ENCODE measurements around the gene HCFC1. TPM values are rescaled to one million over a fixed set of nuclear protein-coding genes. Genes with fewer than 3 reads are reported as not detected.

HCFC1 gene
- total and polyA plus RNA-seq, 7 experiments from 2014 or later: 6.6 to 106 (median 52.9) TPM

DNA sequence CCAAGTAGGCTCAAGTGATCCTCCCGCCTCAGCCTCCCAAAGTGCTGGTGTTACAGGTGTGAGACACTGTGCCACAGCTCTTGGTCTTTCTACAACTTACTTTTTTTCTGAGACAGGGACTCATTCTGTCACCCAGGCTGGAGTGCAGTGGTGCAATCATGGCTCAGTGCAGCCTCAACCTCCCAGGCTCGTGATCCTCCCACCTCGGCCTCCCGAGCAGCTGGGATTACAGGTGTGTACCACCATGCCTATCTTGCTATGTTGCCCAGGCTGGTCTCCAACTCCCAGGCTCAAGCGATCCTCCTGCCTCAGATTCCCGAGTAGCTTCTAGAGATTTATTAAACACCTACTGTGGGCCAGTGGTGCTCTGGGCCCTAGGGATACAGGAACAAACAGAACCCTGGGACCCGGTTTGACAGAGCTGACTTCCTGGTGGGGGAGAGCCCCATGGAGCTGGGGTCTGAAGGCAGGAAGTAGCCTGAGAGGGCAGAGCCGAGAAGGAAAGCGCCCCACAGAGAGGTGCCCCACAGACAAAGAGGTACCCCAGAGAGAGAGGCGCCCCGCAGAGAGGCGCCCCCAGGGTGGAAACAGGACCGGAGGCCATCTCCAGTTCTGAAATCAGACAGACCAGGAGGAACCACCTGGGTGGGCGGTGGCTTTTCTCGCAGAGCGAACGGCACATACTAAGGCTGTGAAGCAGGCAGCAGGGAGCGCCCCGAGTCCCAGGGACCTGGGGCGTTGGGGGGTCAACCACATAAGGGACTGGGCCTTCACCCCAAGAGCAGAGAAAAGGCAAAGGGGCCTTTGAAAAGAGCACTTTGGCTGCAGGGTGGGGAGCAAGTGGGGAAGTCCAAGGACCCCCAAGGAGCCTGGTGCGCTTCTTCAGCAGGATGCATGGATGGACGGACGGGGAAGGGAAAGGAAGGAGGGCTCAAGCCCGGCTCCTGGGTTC lies 43.1 kb upstream of the HCFC1 start:
- no peak for DNase-seq
- POLR2A ChIA-PET: interaction anchor here (0.6 to 3.0 kb wide), 5 partner anchors 13 to 80 kb away, joined by 3 to 12 read pairs (median 4); partner anchors contain the start of genes HCFC1 and TMEM187
- intact Hi-C loops (cut with micrococcal nuclease): loop anchor here in 1 of 2 donors (5.0 kb wide), 1 partner anchor 42 kb away; the partner anchor contains the start of genes HCFC1 and TMEM187

DNA sequence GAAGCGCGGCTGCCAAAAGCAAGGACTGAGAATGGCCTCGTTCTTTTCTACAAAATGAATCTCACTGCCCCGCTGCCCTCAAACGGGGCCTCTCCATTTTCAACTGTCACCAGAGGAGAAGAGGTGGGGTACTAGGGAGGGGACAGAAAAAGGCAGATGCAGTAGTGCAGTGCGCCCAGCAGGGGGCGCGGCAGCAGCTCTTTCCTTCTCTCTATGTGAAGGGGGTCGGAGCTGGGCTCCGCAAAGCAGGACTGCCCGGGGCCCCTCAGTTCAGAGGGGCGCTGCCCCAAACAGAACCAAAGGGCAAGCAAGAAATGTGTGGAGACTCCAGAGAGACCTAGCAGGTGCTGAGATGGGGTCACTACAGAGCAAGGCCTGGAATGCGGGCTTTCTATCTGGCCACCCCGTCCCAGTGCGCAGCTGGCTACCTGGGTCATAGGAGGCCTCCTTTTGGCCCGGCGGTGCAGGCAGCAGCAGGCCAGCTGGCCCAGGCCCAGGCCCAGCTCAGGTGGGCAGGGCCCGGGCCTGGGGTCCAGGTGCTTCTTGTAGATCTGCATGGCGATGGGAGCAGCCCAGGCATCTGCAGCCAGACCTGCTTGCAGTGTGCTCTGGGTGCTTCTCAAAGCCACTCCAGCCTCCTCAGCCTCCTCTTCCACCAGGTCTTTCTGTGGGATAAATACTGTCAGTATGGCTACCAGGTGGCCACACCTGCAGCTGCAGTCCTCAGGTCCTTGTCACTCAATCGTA lies 42.2 kb upstream of the HCFC1 start:
- ChIA-PET CTCF (interaction anchor here (0.7 to 1.6 kb wide), 7 partner anchors 9 to 1072 kb away, joined by 3 to 5 read pairs (median 3); no protein-coding TSS in a partner anchor), POLR2A (interaction anchor here (0.6 to 3.0 kb wide), 6 partner anchors 12 to 81 kb away, joined by 3 to 12 read pairs (median 4); partner anchors contain the start of genes HCFC1 and TMEM187)
- H3K36me3 Mint-ChIP-seq: peaks cover 0 to 4% (median 0%) of the 10 kb centered on the region in 5 donors
- Histone ChIP-seq H3K27ac (ENCODE audit: low read depth, low read length) (no peak overlapping the region), H3K36me3 (ENCODE audit: control insufficient read depth in 2 of 3, insufficient read depth in 3 of 3, low read length in 3 of 3) (peaks cover 0 to 40% (median 0%) of the 10 kb centered on the region in 3 experiments), H3K9me3 (ENCODE audit: control insufficient read depth in 2 of 3, low read length in 3 of 3) (no peaks in the 10 kb centered on the region), H3K4me1 (ENCODE audit: control insufficient read depth in 2 of 2, insufficient read depth in 2 of 2, low read length in 2 of 2) (no peaks in the 10 kb centered on the region), H3K27me3 (ENCODE audit: control insufficient read depth in 2 of 2, insufficient read depth in 2 of 2, low read length in 2 of 2) (no peaks in the 10 kb centered on the region), H3K4me3 (ENCODE audit: low read length) (no peak overlapping the region)
- ATAC-seq (peak; percentile 83), DNase-seq (peak; percentile 24 to 66 (median 47))
- peaks cover 0 to 17% (median 8%) of the 10 kb centered on the region in 7 donors for H3K4me1 Mint-ChIP-seq
- H3K4me3 Mint-ChIP-seq: no peak overlapping the region
- H3K27ac Mint-ChIP-seq: peak overlapping the region in 4 of 9 donors; percentile 12 to 84 (median 68)
- no peaks in the 10 kb centered on the region for H3K27me3 Mint-ChIP-seq
- intact Hi-C loops (cut with micrococcal nuclease): loop anchor here (1.0 to 5.0 kb wide), 5 partner anchors 37 to 521 kb away; partner anchors contain the start of genes HCFC1 (in 2 of the 2) and TMEM187 (in 1 of the 2)
- no peaks in the 10 kb centered on the region for H3K9me3 Mint-ChIP-seq

More for the DNA sequence above, 43.1 kb upstream of the HCFC1 start:
- Histone ChIP-seq H3K27ac (ENCODE audit: low read depth, low read length) (no peak overlapping the region), H3K4me3 (ENCODE audit: low read length) (no peak overlapping the region), H3K27me3 (ENCODE audit: control insufficient read depth in 2 of 2, insufficient read depth in 2 of 2, low read length in 2 of 2) (no peaks in the 10 kb centered on the region), H3K4me1 (ENCODE audit: control insufficient read depth in 2 of 2, insufficient read depth in 2 of 2, low read length in 2 of 2) (no peaks in the 10 kb centered on the region), H3K36me3 (ENCODE audit: control insufficient read depth in 2 of 3, insufficient read depth in 3 of 3, low read length in 3 of 3) (peaks cover 0 to 40% (median 0%) of the 10 kb centered on the region in 3 experiments), H3K9me3 (ENCODE audit: control insufficient read depth in 2 of 3, low read length in 3 of 3) (no peaks in the 10 kb centered on the region)
- Mint-ChIP-seq H3K4me3 (peak overlapping the region in 1 of 10 donors; percentile 30), H3K4me1 (peaks cover 0 to 17% (median 8%) of the 10 kb centered on the region in 7 donors), H3K27ac (peak overlapping the region in 5 of 9 donors; percentile 9 to 56 (median 22)), H3K9me3 (no peaks in the 10 kb centered on the region), H3K36me3 (peaks cover 0 to 6% (median 0%) of the 10 kb centered on the region in 5 donors), H3K27me3 (no peaks in the 10 kb centered on the region)
- CTCF ChIA-PET: interaction anchor here (1.2 to 1.6 kb wide), 4 partner anchors 8 to 77 kb away, joined by 3 to 5 read pairs (median 4); no protein-coding TSS in a partner anchor
- no peak for ATAC-seq

DNA sequence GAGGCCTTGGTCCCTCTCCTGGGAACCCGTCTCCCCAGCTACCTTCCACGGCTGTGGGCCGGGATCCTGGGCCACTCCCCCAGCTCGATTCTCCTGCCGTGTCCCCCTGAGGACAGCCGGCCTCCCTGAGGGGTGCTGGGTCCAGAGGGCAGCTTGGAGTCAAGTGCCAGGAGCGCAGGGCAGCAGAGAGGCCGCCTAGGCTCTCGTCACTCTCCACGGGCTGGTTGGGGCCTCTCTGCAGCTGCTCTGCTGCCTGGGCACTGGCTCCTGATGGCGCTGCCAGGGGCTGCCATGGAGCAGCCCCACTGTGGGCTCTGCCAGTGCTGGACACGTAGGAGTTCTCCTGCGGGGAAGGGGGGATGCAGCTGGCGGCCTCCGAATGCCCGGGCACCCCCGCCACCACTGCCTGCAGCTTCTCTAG lies 41.4 kb upstream of the HCFC1 start:
- POLR2A ChIA-PET: interaction anchor here (1.3 to 3.0 kb wide), 4 partner anchors 11 to 42 kb away, joined by 3 to 12 read pairs (median 6); partner anchors contain the start of genes HCFC1 and TMEM187
- Histone ChIP-seq H3K9me3 (ENCODE audit: control insufficient read depth in 2 of 3, low read length in 3 of 3) (no peaks in the 10 kb centered on the region), H3K27me3 (ENCODE audit: control insufficient read depth in 2 of 2, insufficient read depth in 2 of 2, low read length in 2 of 2) (no peaks in the 10 kb centered on the region), H3K4me3 (ENCODE audit: low read length) (no peak overlapping the region), H3K36me3 (ENCODE audit: control insufficient read depth in 2 of 3, insufficient read depth in 3 of 3, low read length in 3 of 3) (peaks cover 0 to 40% (median 0%) of the 10 kb centered on the region in 3 experiments), H3K4me1 (ENCODE audit: control insufficient read depth in 2 of 2, insufficient read depth in 2 of 2, low read length in 2 of 2) (no peaks in the 10 kb centered on the region), H3K27ac (ENCODE audit: low read depth, low read length) (no peak overlapping the region)
- peaks cover 0 to 17% (median 7%) of the 10 kb centered on the region in 7 donors for H3K4me1 Mint-ChIP-seq
- intact Hi-C loops (cut with micrococcal nuclease): loop anchor here (1.0 to 5.0 kb wide), 5 partner anchors 38 to 522 kb away; partner anchors contain the start of genes HCFC1 (in 2 of the 2) and TMEM187 (in 1 of the 2)
- DNase-seq (no peak), ATAC-seq (no peak)
- H3K4me3 Mint-ChIP-seq: no peak overlapping the region
- CTCF ChIA-PET: interaction anchor here (0.5 to 1.6 kb wide), 10 partner anchors 10 to 335 kb away, joined by 3 to 6 read pairs (median 3); no protein-coding TSS in a partner anchor
- peaks cover 0 to 3% (median 0%) of the 10 kb centered on the region in 5 donors for H3K36me3 Mint-ChIP-seq
- H3K9me3 Mint-ChIP-seq: no peaks in the 10 kb centered on the region
- H3K27me3 Mint-ChIP-seq: no peaks in the 10 kb centered on the region
- H3K27ac Mint-ChIP-seq: peak overlapping the region in 1 of 9 donors; percentile 84

DNA sequence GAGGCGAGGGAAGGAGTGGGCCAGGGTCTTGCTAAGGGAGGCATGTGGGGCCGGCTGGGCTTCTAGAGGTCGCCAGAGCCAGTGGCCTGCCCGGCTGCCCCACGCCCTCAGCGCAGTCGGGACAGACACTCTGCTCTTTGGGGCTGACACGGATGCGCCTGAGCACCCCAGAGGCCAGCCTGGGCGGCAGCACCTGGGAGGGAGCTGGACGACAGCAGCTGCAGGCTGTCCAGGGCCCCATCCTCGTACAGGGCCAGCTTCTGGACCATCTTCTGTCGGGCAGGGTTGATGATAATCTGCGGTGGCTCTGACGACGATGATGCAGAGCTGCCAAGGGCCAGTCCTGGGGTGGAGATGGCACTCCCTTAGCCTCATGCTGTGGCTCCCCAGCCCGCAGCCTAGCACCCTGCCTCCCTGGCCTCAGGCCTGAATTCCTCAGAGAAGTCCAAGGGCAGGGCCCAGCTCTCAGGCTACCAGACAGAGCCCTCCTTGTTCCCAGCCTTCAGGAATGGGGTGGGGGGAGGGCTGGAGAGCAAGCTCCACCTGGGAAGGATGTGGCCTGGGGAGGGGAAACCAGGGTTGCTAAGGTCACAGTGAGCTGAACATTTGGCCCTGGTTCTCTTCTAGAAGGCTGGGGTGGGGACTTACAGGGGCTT lies 40.8 kb upstream of the HCFC1 start:
- Mint-ChIP-seq H3K4me3 (no peak overlapping the region), H3K9me3 (no peaks in the 10 kb centered on the region), H3K4me1 (peaks cover 0 to 17% (median 8%) of the 10 kb centered on the region in 7 donors), H3K36me3 (peaks cover 0 to 7% (median 4%) of the 10 kb centered on the region in 5 donors), H3K27me3 (no peaks in the 10 kb centered on the region), H3K27ac (no peak overlapping the region)
- DNase-seq: no peak
- peaks cover 0 to 40% (median 0%) of the 10 kb centered on the region in 3 experiments for H3K36me3 ChIP-seq (ENCODE audit: control insufficient read depth in 2 of 3, insufficient read depth in 3 of 3, low read length in 3 of 3)
- ChIA-PET CTCF (interaction anchor here (0.5 to 1.4 kb wide), 6 partner anchors 9 to 335 kb away, joined by 3 to 6 read pairs (median 3); no protein-coding TSS in a partner anchor), POLR2A (interaction anchor here (0.8 to 3.0 kb wide), 3 partner anchors 10 to 41 kb away, joined by 3 to 12 read pairs (median 8); partner anchors contain the start of genes HCFC1 and TMEM187)
- no peaks in the 10 kb centered on the region for H3K27me3 ChIP-seq (ENCODE audit: control insufficient read depth in 2 of 2, insufficient read depth in 2 of 2, low read length in 2 of 2)
- H3K9me3 ChIP-seq (ENCODE audit: control insufficient read depth in 2 of 3, low read length in 3 of 3): no peaks in the 10 kb centered on the region
- no peak overlapping the region for H3K4me3 ChIP-seq (ENCODE audit: low read length)
- H3K27ac ChIP-seq (ENCODE audit: low read depth, low read length): no peak overlapping the region
- intact Hi-C loops (cut with micrococcal nuclease): loop anchor here (2.0 to 5.0 kb wide), 3 partner anchors 38 to 522 kb away; partner anchors contain the start of genes HCFC1 (in 1 of the 2) and TMEM187 (in 1 of the 2)
- no peak for ATAC-seq
- no peaks in the 10 kb centered on the region for H3K4me1 ChIP-seq (ENCODE audit: control insufficient read depth in 2 of 2, insufficient read depth in 2 of 2, low read length in 2 of 2)

DNA sequence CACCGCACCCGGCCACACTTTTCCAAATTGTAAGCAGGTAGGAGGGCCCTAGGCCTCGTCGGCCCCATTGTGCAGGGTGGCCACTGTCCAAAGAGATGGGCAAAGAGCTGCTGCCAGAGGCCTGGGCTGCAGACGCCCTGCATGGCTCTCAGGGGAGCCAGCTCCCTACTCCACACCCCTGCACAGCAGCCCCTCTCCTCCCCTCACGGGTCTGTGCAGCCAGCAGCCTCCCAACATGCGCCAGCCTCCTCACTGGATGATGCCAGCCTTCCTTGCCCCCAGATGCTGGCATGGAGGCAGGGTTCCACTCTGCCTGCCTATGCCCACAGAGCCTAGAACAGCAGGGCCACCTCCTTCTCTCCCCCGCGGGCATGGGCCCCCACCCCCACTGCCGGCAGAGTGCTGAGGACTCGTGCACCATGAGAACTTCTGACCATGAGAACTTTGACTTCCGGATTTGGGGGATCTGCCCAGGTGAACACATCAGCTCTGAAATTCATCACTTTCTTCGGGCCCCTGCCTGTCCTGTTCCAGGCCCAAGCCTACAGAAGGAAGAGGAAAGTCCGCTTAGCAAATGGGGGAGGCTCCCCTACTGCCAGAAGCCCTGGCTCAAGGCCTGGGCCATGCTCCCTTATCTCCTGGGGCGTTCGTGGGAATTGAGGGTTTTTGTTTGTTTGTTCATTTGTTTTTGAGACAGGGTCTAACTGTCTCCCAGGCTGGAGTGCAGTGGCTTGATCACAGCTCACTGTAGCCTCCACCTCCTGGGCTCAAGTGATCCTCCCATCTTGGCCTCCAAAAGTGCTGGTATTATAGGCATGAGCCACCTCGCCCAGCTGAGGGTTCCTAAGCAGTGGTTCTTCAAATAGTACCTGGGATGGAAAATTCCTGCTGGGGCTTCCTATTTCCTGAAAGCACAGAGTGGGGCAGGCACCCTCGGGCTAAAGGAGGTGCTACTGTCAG lies 40.0 kb upstream of the HCFC1 start:
- Histone ChIP-seq H3K9me3 (ENCODE audit: control insufficient read depth in 2 of 3, low read length in 3 of 3) (no peaks in the 10 kb centered on the region), H3K27me3 (ENCODE audit: control insufficient read depth in 2 of 2, insufficient read depth in 2 of 2, low read length in 2 of 2) (no peaks in the 10 kb centered on the region), H3K27ac (ENCODE audit: low read depth, low read length) (no peak overlapping the region), H3K4me3 (ENCODE audit: low read length) (no peak overlapping the region), H3K36me3 (ENCODE audit: control insufficient read depth in 2 of 3, insufficient read depth in 3 of 3, low read length in 3 of 3) (peaks cover 0 to 32% (median 0%) of the 10 kb centered on the region in 3 experiments), H3K4me1 (ENCODE audit: control insufficient read depth in 2 of 2, insufficient read depth in 2 of 2, low read length in 2 of 2) (no peaks in the 10 kb centered on the region)
- DNase-seq: no peak
- H3K4me1 Mint-ChIP-seq: peaks cover 0 to 17% (median 8%) of the 10 kb centered on the region in 7 donors
- no peaks in the 10 kb centered on the region for H3K9me3 Mint-ChIP-seq
- H3K27me3 Mint-ChIP-seq: no peaks in the 10 kb centered on the region
- ChIA-PET POLR2A (interaction anchor here (0.8 to 2.2 kb wide), 2 partner anchors 11 to 30 kb away, joined by 3 to 8 read pairs; no protein-coding TSS in a partner anchor), CTCF (no interaction called here)
- H3K27ac Mint-ChIP-seq: no peak overlapping the region
- peaks cover 0 to 8% (median 4%) of the 10 kb centered on the region in 5 donors for H3K36me3 Mint-ChIP-seq
- intact Hi-C loops (cut with micrococcal nuclease): loop anchor here (2.0 to 5.0 kb wide), 3 partner anchors 39 to 523 kb away; partner anchors contain the start of genes HCFC1 (in 1 of the 2) and TMEM187 (in 1 of the 2)
- H3K4me3 Mint-ChIP-seq: no peak overlapping the region
- no peak for ATAC-seq

Measured in naive thymus-derived CD4-positive, alpha-beta T cell (primary cell).